Measurements from ENCODE around the gene ITGB4. TPM values are rescaled to one million over a fixed set of nuclear protein-coding genes. Genes with fewer than 3 reads are reported as not detected.

Gene ITGB4
- total RNA-seq, 2 donors from 2014 or later: 3.4 to 5.1 TPM

- 94 to 97% methylated on average over 8 to 12 of the region's 12 CpGs for WGBS, 2 experiments (ENCODE audit: insufficient coverage in 1 of 2, insufficient read length in 1 of 2)
- H3K4me1 ChIP-seq (ENCODE audit: control insufficient read depth, insufficient read depth, low read length): no peaks in the 10 kb centered on the region
- no peaks in the 10 kb centered on the region for H3K9me3 Mint-ChIP-seq
- H3K4me1 Mint-ChIP-seq: no peaks in the 10 kb centered on the region
- peaks cover 48% of the 10 kb centered on the region for H3K36me3 ChIP-seq (ENCODE audit: control insufficient read depth, insufficient read depth, low read length)
- no peak overlapping the region for H3K27ac ChIP-seq (ENCODE audit: low read depth, low read length)
- H3K27me3 Mint-ChIP-seq (ENCODE audit: insufficient read depth): no peaks in the 10 kb centered on the region
- DNase-seq: peak; percentile 40
- TF ChIP-seq, protein P1, sequence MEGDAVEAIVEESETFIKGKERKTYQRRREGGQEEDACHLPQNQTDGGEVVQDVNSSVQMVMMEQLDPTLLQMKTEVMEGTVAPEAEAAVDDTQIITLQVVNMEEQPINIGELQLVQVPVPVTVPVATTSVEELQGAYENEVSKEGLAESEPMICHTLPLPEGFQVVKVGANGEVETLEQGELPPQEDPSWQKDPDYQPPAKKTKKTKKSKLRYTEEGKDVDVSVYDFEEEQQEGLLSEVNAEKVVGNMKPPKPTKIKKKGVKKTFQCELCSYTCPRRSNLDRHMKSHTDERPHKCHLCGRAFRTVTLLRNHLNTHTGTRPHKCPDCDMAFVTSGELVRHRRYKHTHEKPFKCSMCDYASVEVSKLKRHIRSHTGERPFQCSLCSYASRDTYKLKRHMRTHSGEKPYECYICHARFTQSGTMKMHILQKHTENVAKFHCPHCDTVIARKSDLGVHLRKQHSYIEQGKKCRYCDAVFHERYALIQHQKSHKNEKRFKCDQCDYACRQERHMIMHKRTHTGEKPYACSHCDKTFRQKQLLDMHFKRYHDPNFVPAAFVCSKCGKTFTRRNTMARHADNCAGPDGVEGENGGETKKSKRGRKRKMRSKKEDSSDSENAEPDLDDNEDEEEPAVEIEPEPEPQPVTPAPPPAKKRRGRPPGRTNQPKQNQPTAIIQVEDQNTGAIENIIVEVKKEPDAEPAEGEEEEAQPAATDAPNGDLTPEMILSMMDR (conservative IDR thresholded peaks at IDR 0.05): no peak
- no peak overlapping the region for H3K9ac ChIP-seq (ENCODE audit: extremely low read depth, low read length, poor library complexity, severe bottlenecking)
- no peak overlapping the region for H3K4me3 ChIP-seq (ENCODE audit: low read length)
- peaks cover 41% of the 10 kb centered on the region for H3K36me3 Mint-ChIP-seq (ENCODE audit: low read depth)
- H3K27ac Mint-ChIP-seq: peak overlapping the region; percentile 26
- no peaks in the 10 kb centered on the region for H3K27me3 ChIP-seq (ENCODE audit: control insufficient read depth, insufficient read depth, low read length, poor library complexity, severe bottlenecking)
- no peak overlapping the region for H3K4me3 Mint-ChIP-seq
- H3K9me3 ChIP-seq (ENCODE audit: control insufficient read depth, low read length): no peaks in the 10 kb centered on the region
Measured at GRCh38 chr17:75707079-75707571, 14.1 kb upstream of the ITGB4 start.

GRCh38 chr17:75712446-75712845 is 8.8 kb upstream of the ITGB4 start:
- Mint-ChIP-seq H3K4me1 (no peaks in the 10 kb centered on the region), H3K36me3 (ENCODE audit: low read depth) (peaks cover 9% of the 10 kb centered on the region), H3K4me3 (no peak overlapping the region), H3K9me3 (no peaks in the 10 kb centered on the region), H3K27ac (no peak overlapping the region), H3K27me3 (ENCODE audit: insufficient read depth) (peaks cover 2% of the 10 kb centered on the region)
- Histone ChIP-seq H3K27ac (ENCODE audit: low read depth, low read length) (no peak overlapping the region), H3K27me3 (ENCODE audit: control insufficient read depth, insufficient read depth, low read length, poor library complexity, severe bottlenecking) (no peaks in the 10 kb centered on the region), H3K4me1 (ENCODE audit: control insufficient read depth, insufficient read depth, low read length) (no peaks in the 10 kb centered on the region), H3K9ac (ENCODE audit: extremely low read depth, low read length, poor library complexity, severe bottlenecking) (no peak overlapping the region), H3K9me3 (ENCODE audit: control insufficient read depth, low read length) (no peaks in the 10 kb centered on the region), H3K36me3 (ENCODE audit: control insufficient read depth, insufficient read depth, low read length) (peaks cover 5% of the 10 kb centered on the region), H3K4me3 (ENCODE audit: low read length) (no peak overlapping the region)
- TF ChIP-seq, protein P1 (conservative IDR thresholded peaks at IDR 0.05): no peak
- DNase-seq: no peak
- 83 to 100% methylated on average over 1 of the region's 2 CpGs for WGBS, 2 experiments (ENCODE audit: insufficient coverage in 1 of 2, insufficient read length in 1 of 2)

DNA sequence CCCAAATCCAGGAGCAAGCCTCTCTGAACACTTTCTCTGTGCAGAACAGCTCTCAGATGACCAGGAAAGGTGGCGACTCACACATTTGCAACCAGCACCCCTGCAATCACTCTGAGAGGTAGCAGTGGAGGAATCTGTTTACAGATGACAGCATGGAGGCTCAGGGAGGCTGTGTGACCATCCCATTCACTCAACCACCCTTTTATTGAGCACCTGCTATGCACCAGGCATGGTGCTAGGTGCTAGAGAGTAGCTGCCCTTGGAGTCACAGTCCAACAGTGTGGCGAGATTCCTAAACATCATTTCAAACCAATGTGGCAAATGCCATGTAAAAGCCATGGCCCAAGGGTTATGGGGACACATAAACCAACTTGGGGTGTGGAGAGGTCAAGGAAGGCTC is 1.5 kb upstream of the ITGB4 start:
- H3K27me3 Mint-ChIP-seq (ENCODE audit: insufficient read depth): peaks cover 41% of the 10 kb centered on the region
- H3K9me3 Mint-ChIP-seq: no peaks in the 10 kb centered on the region
- no peak for DNase-seq
- Histone ChIP-seq H3K27ac (ENCODE audit: low read depth, low read length) (no peak overlapping the region), H3K9ac (ENCODE audit: extremely low read depth, low read length, poor library complexity, severe bottlenecking) (no peak overlapping the region), H3K4me3 (ENCODE audit: low read length) (no peak overlapping the region), H3K27me3 (ENCODE audit: control insufficient read depth, insufficient read depth, low read length, poor library complexity, severe bottlenecking) (peaks cover 39% of the 10 kb centered on the region), H3K4me1 (ENCODE audit: control insufficient read depth, insufficient read depth, low read length) (no peaks in the 10 kb centered on the region), H3K9me3 (ENCODE audit: control insufficient read depth, low read length) (no peaks in the 10 kb centered on the region), H3K36me3 (ENCODE audit: control insufficient read depth, insufficient read depth, low read length) (no peaks in the 10 kb centered on the region)
- H3K36me3 Mint-ChIP-seq (ENCODE audit: low read depth): no peaks in the 10 kb centered on the region
- H3K4me3 Mint-ChIP-seq: peak overlapping the region; percentile 56
- H3K4me1 Mint-ChIP-seq: peaks cover 2% of the 10 kb centered on the region
- H3K27ac Mint-ChIP-seq: no peak overlapping the region
- WGBS, 2 experiments (ENCODE audit: insufficient coverage in 1 of 2, insufficient read length in 1 of 2): 92 to 100% methylated on average over 1 to 2 of the region's 2 CpGs
- TF ChIP-seq, protein P1 (conservative IDR thresholded peaks at IDR 0.05): no peak
